ENCODE data around the gene ELL3.
"Not testable (repeated sequence)": the region's sequence is repeated elsewhere in the genome, so short reads cannot be mapped to it uniquely, and the experiment has no call there.

- TF ChIP-seq POLR2A (IDR thresholded peaks at IDR 0.05; ENCODE audit: extremely low read depth, insufficient read length); CTCF (IDR thresholded peaks at IDR 0.05; ENCODE audit: low read depth, low read length); MAX (IDR thresholded peaks at IDR 0.05; ENCODE audit: low read depth, low read length): not testable (repeated sequence)
Measured at GRCh38 chr15:43802676-43803075, 25.9 kb upstream of the ELL3 start.

Measured in NB4 (cell line).